ENCODE data around the gene HOXD3. TPM values are rescaled to one million over a fixed set of nuclear protein-coding genes. Genes with fewer than 3 reads are reported as not detected.

The HOXD3 gene
- polyA plus RNA-seq, 2 of the 4 experiments (the other 2 are of a cell fraction) = 0.18 to 0.27 TPM

DNA sequence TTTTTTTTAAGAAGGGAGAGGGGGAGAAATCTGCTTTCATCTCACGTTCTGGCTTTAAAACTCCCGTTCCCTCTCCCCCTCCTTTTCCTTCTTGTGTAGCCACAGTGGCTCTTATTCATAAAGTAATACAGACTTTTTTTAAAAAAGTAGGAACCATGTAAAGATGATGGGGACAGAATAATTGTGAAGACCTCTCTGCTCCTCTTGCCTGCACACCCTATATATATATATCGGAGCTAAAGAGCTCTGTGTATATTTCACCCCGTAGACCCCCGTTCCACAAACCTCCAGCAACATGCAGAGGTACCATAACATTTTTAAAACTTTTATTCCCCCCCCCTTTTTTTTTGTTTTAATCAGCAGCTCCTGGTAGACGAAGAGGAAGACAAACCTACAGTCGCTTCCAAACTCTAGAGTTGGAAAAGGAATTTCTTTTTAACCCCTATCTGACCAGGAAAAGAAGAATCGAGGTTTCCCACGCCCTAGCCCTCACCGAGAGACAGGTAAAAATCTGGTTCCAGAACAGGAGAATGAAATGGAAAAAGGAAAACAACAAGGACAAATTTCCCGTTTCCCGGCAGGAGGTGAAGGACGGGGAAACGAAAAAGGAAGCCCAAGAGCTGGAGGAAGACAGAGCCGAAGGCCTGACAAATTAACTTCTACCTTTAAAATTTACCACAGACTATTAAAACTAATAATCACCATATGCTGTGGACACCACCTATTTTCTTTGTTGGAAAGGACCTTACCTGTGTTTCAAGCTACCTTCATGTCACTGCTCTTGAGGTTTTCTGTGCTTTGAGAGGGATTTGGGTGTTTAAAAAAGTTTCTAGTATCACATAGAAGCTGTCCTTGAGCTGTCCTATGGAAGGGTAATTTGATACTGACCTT is 25.9 kb upstream of the HOXD3 start:
- DNase-seq (ENCODE audit: low read depth in 1 of 2, low spot score in 1 of 2) (no peak), FAIRE-seq (no peak), ATAC-seq (no peak)
- H3K4me1 ChIP-seq = peaks cover 10% of the 10 kb centered on the region; the same call in 2 of the 3 replicates
- TF ChIP-seq SREBF2 (IDR thresholded peaks at IDR 0.05) (no peak), FOXS1 (CRISPR knock-in tag; IDR thresholded peaks at IDR 0.05) (no peak), CBX8 (IDR thresholded peaks at IDR 0.05) (no peak), MYC (IDR thresholded peaks at IDR 0.05; ENCODE audit: borderline replicate concordance, low read length) (no peak), RCOR1 (IDR thresholded peaks at IDR 0.05; ENCODE audit: low read depth, low read length) (no peak), RNF2 (IDR thresholded peaks at IDR 0.05; ENCODE audit: borderline replicate concordance, low read depth) (no peak), JUN (IDR thresholded peaks at IDR 0.05) (no peak), RAD21 (conservative IDR thresholded peaks at IDR 0.05 in 1 of 2, IDR thresholded peaks at IDR 0.05 in 1 of 2) (no peak), HES2 (IDR thresholded peaks at IDR 0.05) (no peak), EHMT2 (IDR thresholded peaks at IDR 0.05; ENCODE audit: low read depth) (no peak), FOSB (CRISPR knock-in tag; IDR thresholded peaks at IDR 0.05) (no peak)
- TF ChIP-seq, protein P1, sequence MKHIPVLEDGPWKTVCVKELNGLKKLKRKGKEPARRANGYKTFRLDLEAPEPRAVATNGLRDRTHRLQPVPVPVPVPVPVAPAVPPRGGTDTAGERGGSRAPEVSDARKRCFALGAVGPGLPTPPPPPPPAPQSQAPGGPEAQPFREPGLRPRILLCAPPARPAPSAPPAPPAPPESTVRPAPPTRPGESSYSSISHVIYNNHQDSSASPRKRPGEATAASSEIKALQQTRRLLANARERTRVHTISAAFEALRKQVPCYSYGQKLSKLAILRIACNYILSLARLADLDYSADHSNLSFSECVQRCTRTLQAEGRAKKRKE (CRISPR knock-in tag; IDR thresholded peaks at IDR 0.05; ENCODE audit: low read depth) = no peak
- TF ChIP-seq, protein P2, sequence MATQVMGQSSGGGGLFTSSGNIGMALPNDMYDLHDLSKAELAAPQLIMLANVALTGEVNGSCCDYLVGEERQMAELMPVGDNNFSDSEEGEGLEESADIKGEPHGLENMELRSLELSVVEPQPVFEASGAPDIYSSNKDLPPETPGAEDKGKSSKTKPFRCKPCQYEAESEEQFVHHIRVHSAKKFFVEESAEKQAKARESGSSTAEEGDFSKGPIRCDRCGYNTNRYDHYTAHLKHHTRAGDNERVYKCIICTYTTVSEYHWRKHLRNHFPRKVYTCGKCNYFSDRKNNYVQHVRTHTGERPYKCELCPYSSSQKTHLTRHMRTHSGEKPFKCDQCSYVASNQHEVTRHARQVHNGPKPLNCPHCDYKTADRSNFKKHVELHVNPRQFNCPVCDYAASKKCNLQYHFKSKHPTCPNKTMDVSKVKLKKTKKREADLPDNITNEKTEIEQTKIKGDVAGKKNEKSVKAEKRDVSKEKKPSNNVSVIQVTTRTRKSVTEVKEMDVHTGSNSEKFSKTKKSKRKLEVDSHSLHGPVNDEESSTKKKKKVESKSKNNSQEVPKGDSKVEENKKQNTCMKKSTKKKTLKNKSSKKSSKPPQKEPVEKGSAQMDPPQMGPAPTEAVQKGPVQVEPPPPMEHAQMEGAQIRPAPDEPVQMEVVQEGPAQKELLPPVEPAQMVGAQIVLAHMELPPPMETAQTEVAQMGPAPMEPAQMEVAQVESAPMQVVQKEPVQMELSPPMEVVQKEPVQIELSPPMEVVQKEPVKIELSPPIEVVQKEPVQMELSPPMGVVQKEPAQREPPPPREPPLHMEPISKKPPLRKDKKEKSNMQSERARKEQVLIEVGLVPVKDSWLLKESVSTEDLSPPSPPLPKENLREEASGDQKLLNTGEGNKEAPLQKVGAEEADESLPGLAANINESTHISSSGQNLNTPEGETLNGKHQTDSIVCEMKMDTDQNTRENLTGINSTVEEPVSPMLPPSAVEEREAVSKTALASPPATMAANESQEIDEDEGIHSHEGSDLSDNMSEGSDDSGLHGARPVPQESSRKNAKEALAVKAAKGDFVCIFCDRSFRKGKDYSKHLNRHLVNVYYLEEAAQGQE (IDR thresholded peaks at IDR 0.05) = no peak
- no peaks in the 10 kb centered on the region for H3K9me3 ChIP-seq
- H3K4me3 ChIP-seq = peak overlapping the region; percentile 81
- H3K4me2 ChIP-seq = peak overlapping the region; percentile 85
- 79% methylated on average over 15 of the region's 15 CpGs for WGBS (ENCODE audit: missing lambda C conversion rate)
- peak overlapping the region; percentile 88 to 94 for H3K27ac ChIP-seq
- CTCF ChIA-PET = interaction anchor here (0.8 to 9.5 kb wide), 13 partner anchors 8 to 1025 kb away, joined by 3 to 139 read pairs (median 3); no protein-coding TSS in a partner anchor
- POLR2A ChIA-PET = no interaction called here

DNA sequence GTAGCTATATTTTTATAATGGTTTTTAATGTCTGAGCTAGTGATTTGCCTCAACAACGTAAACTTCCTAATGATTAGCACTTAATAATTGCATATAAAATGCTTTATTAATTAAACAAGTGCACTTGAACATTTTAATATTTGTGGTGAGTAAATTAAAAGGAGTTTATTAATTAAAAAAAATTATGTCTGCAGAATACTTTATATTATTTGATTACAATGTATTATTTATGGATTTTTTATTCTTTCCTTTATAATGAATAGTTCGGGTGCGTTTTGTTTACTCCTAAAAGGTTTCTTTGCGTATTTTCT is 25.3 kb upstream of the HOXD3 start:
- DNase-seq (ENCODE audit: low read depth in 1 of 2, low spot score in 1 of 2) (no peak), ATAC-seq (no peak), FAIRE-seq (no peak)
- no peaks in the 10 kb centered on the region for H3K9me3 ChIP-seq
- ChIA-PET CTCF (interaction anchor here (1.1 to 9.5 kb wide), 9 partner anchors 9 to 686 kb away, joined by 3 to 139 read pairs (median 6); no protein-coding TSS in a partner anchor), POLR2A (no interaction called here)
- peaks cover 10% of the 10 kb centered on the region; the same call in 2 of the 3 replicates for H3K4me1 ChIP-seq
- H3K27ac ChIP-seq = no peak overlapping the region
- TF ChIP-seq, protein P3, sequence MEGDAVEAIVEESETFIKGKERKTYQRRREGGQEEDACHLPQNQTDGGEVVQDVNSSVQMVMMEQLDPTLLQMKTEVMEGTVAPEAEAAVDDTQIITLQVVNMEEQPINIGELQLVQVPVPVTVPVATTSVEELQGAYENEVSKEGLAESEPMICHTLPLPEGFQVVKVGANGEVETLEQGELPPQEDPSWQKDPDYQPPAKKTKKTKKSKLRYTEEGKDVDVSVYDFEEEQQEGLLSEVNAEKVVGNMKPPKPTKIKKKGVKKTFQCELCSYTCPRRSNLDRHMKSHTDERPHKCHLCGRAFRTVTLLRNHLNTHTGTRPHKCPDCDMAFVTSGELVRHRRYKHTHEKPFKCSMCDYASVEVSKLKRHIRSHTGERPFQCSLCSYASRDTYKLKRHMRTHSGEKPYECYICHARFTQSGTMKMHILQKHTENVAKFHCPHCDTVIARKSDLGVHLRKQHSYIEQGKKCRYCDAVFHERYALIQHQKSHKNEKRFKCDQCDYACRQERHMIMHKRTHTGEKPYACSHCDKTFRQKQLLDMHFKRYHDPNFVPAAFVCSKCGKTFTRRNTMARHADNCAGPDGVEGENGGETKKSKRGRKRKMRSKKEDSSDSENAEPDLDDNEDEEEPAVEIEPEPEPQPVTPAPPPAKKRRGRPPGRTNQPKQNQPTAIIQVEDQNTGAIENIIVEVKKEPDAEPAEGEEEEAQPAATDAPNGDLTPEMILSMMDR (IDR thresholded peaks at IDR 0.05) = no peak
- TF ChIP-seq NR3C1 (IDR thresholded peaks at IDR 0.05) (no peak), CBX8 (IDR thresholded peaks at IDR 0.05) (no peak), HOXB13 (CRISPR knock-in tag; IDR thresholded peaks at IDR 0.05; ENCODE audit: low read depth) (no peak), HES2 (IDR thresholded peaks at IDR 0.05) (no peak), EP300 (IDR thresholded peaks at IDR 0.05) (no peak), RNF2 (IDR thresholded peaks at IDR 0.05; ENCODE audit: borderline replicate concordance, low read depth) (no peak)
- H3K4me2 ChIP-seq = no peak overlapping the region
- H3K4me3 ChIP-seq = no peak overlapping the region
- 91% methylated on average over 4 of the region's 4 CpGs for WGBS (ENCODE audit: missing lambda C conversion rate)

Measured in A549 (cell line).